HG03460 (cell line): Measurements from ENCODE around the gene ADGRG6.
"Not testable (repeated sequence)": the region's sequence is repeated elsewhere in the genome, so short reads cannot be mapped to it uniquely, and the experiment has no call there.

Experiments used
- ATAC-seq: cut with Tn5 transposase; IDR thresholded peaks from one replicate; pipeline ENCODE4 v1.9.1; 2021; ENCODE audit not compliant: unreplicated experiment

Gene ADGRG6

GRCh38 chr6:142342986-142343385, 41.2 kb downstream of the ADGRG6 start:
- ATAC-seq, result no peak

GRCh38 chr6:142343938-142344337, 42.1 kb downstream of the ADGRG6 start:
- no peak for ATAC-seq

- ATAC-seq, result no peak
Measured at GRCh38 chr6:142345261-142345660, 43.5 kb downstream of the ADGRG6 start.

- ATAC-seq, result not testable (repeated sequence)
Measured at GRCh38 chr6:142346166-142346565, 44.4 kb downstream of the ADGRG6 start.

- ATAC-seq, result no peak
Measured at GRCh38 chr6:142349215-142349823, 47.5 kb downstream of the ADGRG6 start.

- ATAC-seq, result no peak
Measured at GRCh38 chr6:142350309-142350708, 48.5 kb downstream of the ADGRG6 start.

GRCh38 chr6:142353690-142354089, 51.9 kb downstream of the ADGRG6 start:
- no peak for ATAC-seq

- no peak for ATAC-seq
Measured at GRCh38 chr6:142354650-142355049, 52.8 kb downstream of the ADGRG6 start.

- no peak for ATAC-seq
Measured at GRCh38 chr6:142355520-142356174, 53.8 kb downstream of the ADGRG6 start.

GRCh38 chr6:142356201-142356883, 54.5 kb downstream of the ADGRG6 start:
- no peak for ATAC-seq

- no peak for ATAC-seq
Measured at GRCh38 chr6:142356884-142357225, 55.0 kb downstream of the ADGRG6 start.

- no peak for ATAC-seq
Measured at GRCh38 chr6:142357879-142358278, 56.1 kb downstream of the ADGRG6 start.

- no peak for ATAC-seq
Measured at GRCh38 chr6:142359271-142359960, 57.6 kb downstream of the ADGRG6 start.

GRCh38 chr6:142361345-142361744, 59.5 kb downstream of the ADGRG6 start:
- ATAC-seq, result no peak

- no peak for ATAC-seq
Measured at GRCh38 chr6:142361779-142362750, 60.3 kb downstream of the ADGRG6 start.

GRCh38 chr6:142367061-142367460, 65.3 kb downstream of the ADGRG6 start:
- no peak for ATAC-seq

GRCh38 chr6:142367501-142368018, 65.8 kb downstream of the ADGRG6 start:
- no peak for ATAC-seq

- ATAC-seq, result no peak
Measured at GRCh38 chr6:142369266-142369665, 67.5 kb downstream of the ADGRG6 start.

- no peak for ATAC-seq
Measured at GRCh38 chr6:142372348-142372747, 70.5 kb downstream of the ADGRG6 start.
